GM18520 (cell line): ENCODE measurements around the gene MAP3K12.
"Not testable (repeated sequence)": the region's sequence is repeated elsewhere in the genome, so short reads cannot be mapped to it uniquely, and the experiment has no call there.

ENCODE experiments used
- ATAC-seq: cut with Tn5 transposase; IDR thresholded peaks from one replicate; pipeline ENCODE4 v1.9.1; 2021; ENCODE audit not compliant: unreplicated experiment

Gene MAP3K12

GRCh38 chr12:53493610-53494391 is 5.5 kb downstream of the MAP3K12 start:
- ATAC-seq = no peak

GRCh38 chr12:53492830-53493609 is 6.2 kb downstream of the MAP3K12 start:
- ATAC-seq = peak; percentile 90

- no peak for ATAC-seq
Measured at GRCh38 chr12:53492188-53492587, 7.1 kb downstream of the MAP3K12 start.

- no peak for ATAC-seq
Measured at GRCh38 chr12:53489242-53489864, 9.9 kb downstream of the MAP3K12 start.

- no peak for ATAC-seq
Measured at GRCh38 chr12:53486736-53487487, 12.3 kb downstream of the MAP3K12 start.

- no peak for ATAC-seq
Measured at GRCh38 chr12:53485955-53486735, 13.1 kb downstream of the MAP3K12 start.

- no peak for ATAC-seq
Measured at GRCh38 chr12:53484686-53485575, 14.3 kb downstream of the MAP3K12 start.

- no peak for ATAC-seq
Measured at GRCh38 chr12:53483979-53484377, 15.3 kb downstream of the MAP3K12 start.

GRCh38 chr12:53483225-53483978 is 15.9 kb downstream of the MAP3K12 start:
- no peak for ATAC-seq

GRCh38 chr12:53482626-53483168 is 16.6 kb downstream of the MAP3K12 start:
- no peak for ATAC-seq

- ATAC-seq = no peak
Measured at GRCh38 chr12:53481939-53482586, 17.2 kb downstream of the MAP3K12 start.

GRCh38 chr12:53481458-53481857 is 17.8 kb downstream of the MAP3K12 start:
- ATAC-seq = not testable (repeated sequence)

- ATAC-seq = no peak
Measured at GRCh38 chr12:53480491-53481442, 18.5 kb downstream of the MAP3K12 start.

- ATAC-seq = no peak
Measured at GRCh38 chr12:53479331-53479730, 19.9 kb downstream of the MAP3K12 start.

GRCh38 chr12:53478865-53479264 is 20.4 kb downstream of the MAP3K12 start:
- ATAC-seq = no peak

- ATAC-seq = no peak
Measured at GRCh38 chr12:53476769-53477209, 22.5 kb downstream of the MAP3K12 start.

GRCh38 chr12:53474819-53475218 is 24.4 kb downstream of the MAP3K12 start:
- no peak for ATAC-seq
